Measurements from ENCODE around the gene AMBRA1. TPM values are rescaled to one million over a fixed set of nuclear protein-coding genes. Genes with fewer than 3 reads are reported as not detected.

Gene AMBRA1
- total and polyA plus RNA-seq, 2 donors from 2014 or later = 8.0 to 32.6 TPM

GRCh38 chr11:46565232-46565840 is 28.5 kb downstream of the AMBRA1 start:
- H3K9ac ChIP-seq (ENCODE audit: low read length in 3 of 3) = no peak overlapping the region
- no peak for FAIRE-seq

DNA sequence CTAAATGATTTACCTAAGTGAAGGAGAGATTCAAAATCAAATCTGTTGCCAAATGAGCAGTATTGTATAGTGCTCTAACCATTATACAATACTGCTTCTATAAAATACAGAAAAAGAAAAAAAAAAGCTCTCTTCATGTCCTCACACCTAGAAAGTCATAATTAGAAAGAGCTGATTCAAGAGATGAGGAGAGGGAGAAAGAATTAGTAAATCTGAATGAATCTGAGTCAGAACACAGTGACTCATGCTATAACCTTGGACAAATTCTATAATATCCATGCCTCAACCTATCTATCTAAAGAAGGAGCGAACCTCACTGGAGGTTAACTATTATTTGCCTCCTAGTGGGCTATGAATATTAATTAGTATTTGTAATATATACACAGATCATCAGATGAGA is 29.4 kb downstream of the AMBRA1 start:
- H3K27ac ChIP-seq (ENCODE audit: low read depth in 2 of 2, low read length in 2 of 2) = no peak overlapping the region
- FAIRE-seq = no peak
- intact Hi-C loops (cut with DNase I) = no loop called here
- DNase-seq = no peak
- H3K36me3 ChIP-seq (ENCODE audit: control insufficient read depth in 2 of 3, insufficient read depth in 3 of 3, low read length in 3 of 3) = no peaks in the 10 kb centered on the region
- no peak for TF ChIP-seq CTCF (IDR thresholded peaks at IDR 0.05; ENCODE audit: borderline replicate concordance, extremely low read depth, insufficient read depth)
- no peaks in the 10 kb centered on the region for H3K9me3 ChIP-seq (ENCODE audit: control insufficient read depth in 2 of 3, insufficient read depth in 1 of 3, low read length in 3 of 3)
- no peak overlapping the region for H3K9ac ChIP-seq (ENCODE audit: low read length in 3 of 3)
- H3K4me3 ChIP-seq (ENCODE audit: low read length in 3 of 3) = no peak overlapping the region
- H3K27me3 ChIP-seq (ENCODE audit: control insufficient read depth, insufficient read depth, low read length) = no peaks in the 10 kb centered on the region
- peaks cover 0 to 2% (median 0%) of the 10 kb centered on the region in 3 donors for H3K4me1 ChIP-seq (ENCODE audit: control insufficient read depth in 2 of 3, insufficient read depth in 2 of 3, low read depth in 1 of 3, low read length in 3 of 3)

More at GRCh38 chr11:46565232-46565840, 28.5 kb downstream of the AMBRA1 start:
- intact Hi-C loops (cut with DNase I) = no loop called here
- DNase-seq = no peak
- Histone ChIP-seq H3K4me1 (ENCODE audit: control insufficient read depth in 2 of 3, insufficient read depth in 2 of 3, low read depth in 1 of 3, low read length in 3 of 3) (peaks cover 0 to 2% (median 0%) of the 10 kb centered on the region in 3 donors), H3K4me3 (ENCODE audit: low read length in 3 of 3) (no peak overlapping the region), H3K27me3 (ENCODE audit: control insufficient read depth, insufficient read depth, low read length) (no peaks in the 10 kb centered on the region), H3K9me3 (ENCODE audit: control insufficient read depth in 2 of 3, insufficient read depth in 1 of 3, low read length in 3 of 3) (no peaks in the 10 kb centered on the region), H3K27ac (ENCODE audit: low read depth in 2 of 2, low read length in 2 of 2) (no peak overlapping the region), H3K36me3 (ENCODE audit: control insufficient read depth in 2 of 3, insufficient read depth in 3 of 3, low read length in 3 of 3) (no peaks in the 10 kb centered on the region)
- TF ChIP-seq CTCF (IDR thresholded peaks at IDR 0.05; ENCODE audit: borderline replicate concordance, extremely low read depth, insufficient read depth) = no peak

DNA sequence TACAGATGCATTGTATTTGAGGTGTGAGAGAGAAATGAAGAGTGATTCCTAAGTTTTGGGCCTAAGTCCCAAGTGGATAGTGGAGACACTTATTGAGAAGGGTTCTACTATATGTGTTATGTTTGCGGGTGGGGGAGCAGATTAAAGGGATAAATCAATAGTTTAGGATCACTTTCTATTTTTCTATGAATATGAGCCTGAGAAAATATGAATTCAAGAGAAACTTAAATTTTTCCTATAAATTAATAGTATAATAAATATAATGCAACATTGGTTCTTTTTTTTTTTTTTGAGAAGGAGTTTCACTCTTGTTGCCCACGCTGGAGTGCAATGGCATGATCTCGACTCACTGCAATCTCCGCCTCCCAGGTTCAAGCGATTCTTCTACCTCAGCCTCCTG is 31.3 kb downstream of the AMBRA1 start:
- Histone ChIP-seq H3K9ac (ENCODE audit: low read length in 3 of 3) (no peak overlapping the region), H3K27me3 (ENCODE audit: control insufficient read depth, insufficient read depth, low read length) (no peaks in the 10 kb centered on the region), H3K9me3 (ENCODE audit: control insufficient read depth in 2 of 3, insufficient read depth in 1 of 3, low read length in 3 of 3) (no peaks in the 10 kb centered on the region), H3K27ac (ENCODE audit: low read depth in 2 of 2, low read length in 2 of 2) (no peak overlapping the region), H3K4me3 (ENCODE audit: low read length in 3 of 3) (no peak overlapping the region), H3K36me3 (ENCODE audit: control insufficient read depth in 2 of 3, insufficient read depth in 3 of 3, low read length in 3 of 3) (no peaks in the 10 kb centered on the region), H3K4me1 (ENCODE audit: control insufficient read depth in 2 of 3, insufficient read depth in 2 of 3, low read depth in 1 of 3, low read length in 3 of 3) (peaks cover 0 to 2% (median 0%) of the 10 kb centered on the region in 3 donors)
- FAIRE-seq = no peak
- no peak for TF ChIP-seq CTCF (IDR thresholded peaks at IDR 0.05; ENCODE audit: borderline replicate concordance, extremely low read depth, insufficient read depth)
- DNase-seq = no peak
- intact Hi-C loops (cut with DNase I) = no loop called here
